H1 (cell line): ENCODE results near the gene PSMC5. TPM values are rescaled to one million over a fixed set of nuclear protein-coding genes. Genes with fewer than 3 reads are reported as not detected.

Experiments
- CTCF ChIA-PET: fragments of 300-600 bp; sonication (Branson Sonifier 250); formaldehyde crosslinking; loops from one replicate; lab custom pipeline; 2021; ENCODE audit not compliant: partially characterized antibody; lab: Charles Lee
- POLR2A ChIA-PET: fragments of 300-600 bp; sonication (Branson Sonifier 250); formaldehyde crosslinking; loops from one replicate; lab custom pipeline; 2021; ENCODE audit warnings: inconsistent platforms; ENCODE audit not compliant: partially characterized antibody; lab: Charles Lee
- DNase-seq, 2 experiments: peaks; one replicate each; pipeline versions ENCODE4 v3.0.0 to v3.0.0-alpha.2; 2010 to 2022; ENCODE audit warnings: low spot score in 2 of 2, low read depth in 1 of 2, mixed read lengths in 1 of 2
- FAIRE-seq: peaks from 2 replicates; lab custom pipeline; 2011; peaks lifted over from hg19 to GRCh38; lab: Jason Lieb, UNC
- H2AFZ ChIP-seq: 2 replicates; pipeline ENCODE4 v1.8.1; 2012; ENCODE audit warnings: low read length, inconsistent platforms
- H2AK5ac ChIP-seq: 2 replicates; pipeline ENCODE4 v1.6.1; 2013; ENCODE audit warnings: low read depth, low read length
- H2BK120ac ChIP-seq: replicated peaks from 2 replicates; pipeline ENCODE3; 2013; ENCODE audit warnings: low read depth, low read length, inconsistent platforms
- H2BK12ac ChIP-seq: 2 replicates; pipeline ENCODE4 v1.6.1; 2013; ENCODE audit warnings: low read depth, low read length
- H2BK15ac ChIP-seq: 2 replicates; pipeline ENCODE4 v1.6.1; 2013; ENCODE audit warnings: low read length
- H2BK20ac ChIP-seq: 2 replicates; pipeline ENCODE4 v1.6.1; 2013; ENCODE audit warnings: low read length
- H2BK5ac ChIP-seq: 2 replicates; pipeline ENCODE4 v1.6.1; 2013; ENCODE audit warnings: low read depth, low read length
- H3K14ac ChIP-seq: 2 replicates; pipeline ENCODE4 v1.6.1; 2013; ENCODE audit warnings: inconsistent platforms; ENCODE audit not compliant: insufficient read length
- H3K18ac ChIP-seq: 2 replicates; pipeline ENCODE4 v1.6.1; 2013; ENCODE audit warnings: low read length; ENCODE audit errors: extremely low read depth
- H3K23ac ChIP-seq: 2 replicates; pipeline ENCODE4 v1.6.1; 2013; ENCODE audit warnings: inconsistent platforms; ENCODE audit not compliant: insufficient read length
- H3K23me2 ChIP-seq: 2 replicates; pipeline ENCODE4 v1.6.1; 2013; ENCODE audit warnings: low read depth, low read length
- H3K27ac ChIP-seq: 2 replicates; pipeline ENCODE4 v1.6.1; 2011; ENCODE audit warnings: low read depth, low read length, inconsistent platforms
- H3K27me3 ChIP-seq, 4 experiments: replicated peaks in 1 of 4; 1 replicate in 1 of 4; 2 replicates in 3 of 4; pipeline versions ENCODE4 v1.6.1 to v1.8.1; 2011 to 2013; ENCODE audit warnings: low read length in 3 of 4, mild to moderate bottlenecking in 3 of 4, inconsistent platforms in 2 of 4, mixed read lengths in 2 of 4, moderate library complexity in 1 of 4; ENCODE audit not compliant: control insufficient read depth in 3 of 4, insufficient read depth in 3 of 4; ENCODE audit errors: extremely low read depth in 1 of 4
- H3K36me3 ChIP-seq, 4 experiments: 2 replicates each; pipeline versions ENCODE4 v1.6.1 to v1.8.1; 2011 to 2013; ENCODE audit warnings: mild to moderate bottlenecking in 4 of 4, low read length in 3 of 4, moderate library complexity in 2 of 4, control low read depth in 1 of 4, inconsistent platforms in 1 of 4; ENCODE audit not compliant: insufficient read depth in 4 of 4, control insufficient read depth in 2 of 4
- H3K4ac ChIP-seq: replicated peaks from 2 replicates; pipeline ENCODE3; 2013; ENCODE audit warnings: low read length, low read depth, mixed read lengths, inconsistent platforms; ENCODE audit not compliant: insufficient read length
- H3K4me1 ChIP-seq, 4 experiments: replicated peaks in 1 of 4; 1 replicate in 1 of 4; 2 replicates in 3 of 4; pipeline versions ENCODE4 v1.6.1 to v1.8.1; 2011 to 2013; ENCODE audit warnings: low read length in 3 of 4, inconsistent platforms in 2 of 4, mixed read lengths in 1 of 4; ENCODE audit not compliant: insufficient read depth in 4 of 4, control insufficient read depth in 3 of 4
- H3K4me2 ChIP-seq, 2 experiments: 2 replicates each; pipeline versions ENCODE4 v1.6.1 to v1.8.1; 2011 to 2013; ENCODE audit warnings: low read depth in 2 of 2, low read length in 2 of 2, control low read depth in 1 of 2, inconsistent platforms in 1 of 2, mild to moderate bottlenecking in 1 of 2; ENCODE audit not compliant: insufficient read depth in 1 of 2
- H3K4me3 ChIP-seq, 4 experiments: fragments of 200-600, 300-600 bp in 1 of 4; sonication (generic), shearing (Covaris generic), sonication (Bioruptor Twin) in 1 of 4; 2 replicates each; pipeline versions ENCODE4 v1.5.1 to v1.8.1; 2011 to 2016; ENCODE audit warnings: low read length in 4 of 4, low read depth in 3 of 4, control low read depth in 2 of 4, inconsistent platforms in 2 of 4, mild to moderate bottlenecking in 2 of 4, mixed read lengths in 1 of 4, moderate library complexity in 1 of 4; ENCODE audit not compliant: insufficient read depth in 2 of 4; ENCODE audit errors: extremely low read depth in 1 of 4
- H3K56ac ChIP-seq: replicated peaks from 2 replicates; pipeline ENCODE3; 2013; ENCODE audit warnings: low read depth, mild to moderate bottlenecking, mixed read lengths, low read length, inconsistent platforms; ENCODE audit not compliant: insufficient read length
- H3K79me1 ChIP-seq: 2 replicates; pipeline ENCODE4 v1.6.1; 2013; ENCODE audit warnings: low read depth, low read length, control low read depth
- H3K79me2 ChIP-seq, 2 experiments: 2 replicates each; pipeline versions ENCODE4 v1.6.1 to v1.8.1; 2012 to 2013; ENCODE audit warnings: low read length in 2 of 2, mild to moderate bottlenecking in 2 of 2, inconsistent platforms in 1 of 2; ENCODE audit not compliant: insufficient read depth in 2 of 2, control insufficient read depth in 1 of 2
- H3K9ac ChIP-seq, 4 experiments: replicated peaks in 1 of 4; 1 replicate in 1 of 4; 2 replicates in 3 of 4; pipeline versions ENCODE4 v1.6.1 to v1.8.1; 2011 to 2013; ENCODE audit warnings: low read depth in 3 of 4, low read length in 3 of 4, control low read depth in 2 of 4, mild to moderate bottlenecking in 2 of 4, moderate library complexity in 2 of 4, inconsistent platforms in 1 of 4; ENCODE audit errors: extremely low read depth in 1 of 4
- H3K9me3 ChIP-seq, 2 experiments: 2 replicates each; pipeline versions ENCODE4 v1.6.1 to v1.8.1; 2012 to 2013; ENCODE audit warnings: mild to moderate bottlenecking in 2 of 2, moderate library complexity in 2 of 2, control low read depth in 1 of 2, inconsistent platforms in 1 of 2, low read depth in 1 of 2, low read length in 1 of 2, mixed read lengths in 1 of 2; ENCODE audit not compliant: insufficient read depth in 2 of 2
- H4K20me1 ChIP-seq, 2 experiments: replicated peaks in 1 of 2; 2 replicates each; pipeline versions ENCODE3 to v1.8.1; 2011 to 2013; ENCODE audit warnings: inconsistent platforms in 2 of 2, low read length in 2 of 2, mild to moderate bottlenecking in 1 of 2; ENCODE audit not compliant: insufficient read depth in 2 of 2, control insufficient read depth in 1 of 2
- H4K5ac ChIP-seq: 2 replicates; pipeline ENCODE4 v1.6.1; 2013; ENCODE audit warnings: low read length, low read depth, mixed read lengths, inconsistent platforms; ENCODE audit not compliant: insufficient read length
- H4K8ac ChIP-seq: 2 replicates; pipeline ENCODE4 v1.8.0; 2013; ENCODE audit warnings: mild to moderate bottlenecking, moderate library complexity, low read length, inconsistent platforms; ENCODE audit not compliant: insufficient read depth; ENCODE audit errors: extremely low read depth
- H4K91ac ChIP-seq: replicated peaks from 2 replicates; pipeline ENCODE3; 2013; ENCODE audit warnings: low read length, mixed read lengths, inconsistent platforms; ENCODE audit not compliant: insufficient read length
- BACH1 ChIP-seq: IDR thresholded peaks from 2 replicates; pipeline ENCODE4 v1.6.1; 2012; ENCODE audit warnings: low read length, improper control_type of control experiment
- JUND ChIP-seq: IDR thresholded peaks from 2 replicates; pipeline ENCODE4 v1.6.1; 2011; ENCODE audit warnings: mild to moderate bottlenecking, improper control_type of control experiment, low read length
- KDM5A ChIP-seq: fragments of 200-600 bp; IDR thresholded peaks from 2 replicates; pipeline ENCODE4 v1.7.1; 2012; ENCODE audit warnings: mild to moderate bottlenecking, low read length, inconsistent platforms, mixed read lengths
- RNF2 ChIP-seq: fragments of 200-900, 300-1000 bp; sonication (generic); IDR thresholded peaks from 2 replicates; pipeline ENCODE4 v1.7.1; 2016; ENCODE audit warnings: borderline replicate concordance, low read depth, mild to moderate bottlenecking, antibody characterized with exemption, low read length; ENCODE audit not compliant: poor library complexity, severe bottlenecking; ENCODE audit errors: missing control alignments
- SIRT6 ChIP-seq: IDR thresholded peaks from one replicate; pipeline ENCODE4 v1.7.1; 2012; ENCODE audit warnings: low read length, inconsistent platforms
- SP1 ChIP-seq: IDR thresholded peaks from 2 replicates; pipeline ENCODE4 v1.6.1; 2011; ENCODE audit warnings: low read depth, low read length
- WGBS, 2 experiments: shearing (Covaris generic) in 1 of 2; methylation state at CpG; one replicate each; pipeline versions ENCODE4 v1.1.6 to v1.1.7; 2013 to 2015; ENCODE audit warnings: low lambda C conversion rate in 2 of 2, mixed read lengths in 2 of 2, inconsistent platforms in 1 of 2, low coverage in 1 of 2, missing lambda C conversion rate in 1 of 2; ENCODE audit not compliant: insufficient replicate concordance in 2 of 2, insufficient coverage in 1 of 2, insufficient read length in 1 of 2; ENCODE audit errors: extremely low coverage in 1 of 2, missing lambda C conversion rate in 1 of 2; 5-methylcytosine and 5-hydroxymethylcytosine counted together
- polyA plus RNA-seq, 7 experiments: library from polyadenylated mRNA; depleted of rRNA in 3 of 7; stranded (reverse) in 5 of 7; unstranded in 2 of 7; fragments of >200 nt in 5 of 7; fragments of 200-250 nt in 2 of 7; gene quantifications; 1 replicate in 5 of 7; 2 replicates in 1 of 7; 4 replicates in 1 of 7; pipeline versions ENCODE4 v1.2.1 to v1.2.3, GENCODE V29; 2011 to 2013; ENCODE audit warnings: missing spikeins in 2 of 7, mixed read lengths in 2 of 7
- total RNA-seq: library from RNA; stranded (reverse); fragmentation: NEBNext Ultra II Directional; extraction: Animal tissue kit (Norgen Biotek cat#: 25700); gene quantifications from 2 replicates; pipeline ENCODE4 v1.2.1, GENCODE V29; 2021

PSMC5 gene
- total and polyA plus RNA-seq, 2 of the 8 experiments (the other 6 are each of a cell fraction or from before 2014, with no cell fraction given) = 172 to 180 TPM

GRCh38 chr17:63831505-63831904 lies 4.3 kb downstream of the PSMC5 start:
- H3K4me2 ChIP-seq = no peak overlapping the region
- H3K9ac ChIP-seq = no peak overlapping the region
- no peak overlapping the region for H3K4me3 ChIP-seq
- no peak overlapping the region for H2BK5ac ChIP-seq
- H3K27me3 ChIP-seq = no peaks in the 10 kb centered on the region
- H4K91ac ChIP-seq = no peak overlapping the region
- H3K14ac ChIP-seq = no peak overlapping the region
- WGBS, 2 experiments = 92% methylated on average over 8 of the region's 8 CpGs; no CpG with 5 or more reads in 1 of the 2 experiments
- DNase-seq = no peak
- H2BK120ac ChIP-seq = no peak overlapping the region
- POLR2A ChIA-PET = interaction anchor here (0.9 to 32.3 kb wide), 9 partner anchors 0 to 89 kb away, joined by 3 to 593 read pairs (median 4); partner anchors contain the start of genes CCDC47, DDX42, FTSJ3 and PSMC5
- H2BK12ac ChIP-seq = no peak overlapping the region
- no peak overlapping the region for H3K27ac ChIP-seq
- no peaks in the 10 kb centered on the region for H3K9me3 ChIP-seq
- H3K4ac ChIP-seq = no peak overlapping the region
- H3K56ac ChIP-seq = no peak overlapping the region
- TF ChIP-seq BACH1 (no peak), SP1 (no peak), JUND (no peak), RNF2 (no peak), KDM5A (no peak), SIRT6 (no peak)
- no peak overlapping the region for H2BK20ac ChIP-seq
- no peak overlapping the region for H3K18ac ChIP-seq
- peaks cover 9% of the 10 kb centered on the region; the same call in 1 of the 2 replicates for H3K79me1 ChIP-seq
- CTCF ChIA-PET = interaction anchor here (1.0 to 5.2 kb wide), 7 partner anchors 8 to 35 kb away, joined by 3 to 61 read pairs (median 3); no protein-coding TSS in a partner anchor
- no peak overlapping the region for H2BK15ac ChIP-seq
- H3K4me1 ChIP-seq = peaks cover 0 to 3% (median 0%) of the 10 kb centered on the region in 4 experiments; a peak in 1 of 7 replicates
- H2AFZ ChIP-seq = no peak overlapping the region
- H3K23ac ChIP-seq = no peak overlapping the region
- H4K8ac ChIP-seq = no peak overlapping the region
- peaks cover 0 to 24% of the 10 kb centered on the region in 2 experiments; a peak in 3 of 4 replicates for H3K79me2 ChIP-seq
- peaks cover 40 to 65% (median 59%) of the 10 kb centered on the region in 4 experiments for H3K36me3 ChIP-seq
- H2AK5ac ChIP-seq = no peak overlapping the region
- no peak for FAIRE-seq
- no peak overlapping the region for H4K5ac ChIP-seq
- H4K20me1 ChIP-seq = peaks cover 2 to 25% of the 10 kb centered on the region in 2 experiments
- peaks cover 4% of the 10 kb centered on the region for H3K23me2 ChIP-seq
